HG03196 (cell line): ENCODE data around the gene CR1L.
"Not testable (repeated sequence)": the region's sequence is repeated elsewhere in the genome, so short reads cannot be mapped to it uniquely, and the experiment has no call there.

Source experiments
- ATAC-seq: cut with Tn5 transposase; IDR thresholded peaks from one replicate; pipeline ENCODE4 v1.9.1; 2021; ENCODE audit not compliant: unreplicated experiment

Gene CR1L

GRCh38 chr1:207744000-207744534 is 99.1 kb downstream of the CR1L start:
- no peak for ATAC-seq

GRCh38 chr1:207745285-207745684 is 100.4 kb downstream of the CR1L start:
- no peak for ATAC-seq

- ATAC-seq, result no peak
Measured at GRCh38 chr1:207745839-207746767, 101.2 kb downstream of the CR1L start.

- ATAC-seq, result no peak
Measured at GRCh38 chr1:207747627-207748492, 102.9 kb downstream of the CR1L start.

- no peak for ATAC-seq
Measured at GRCh38 chr1:207748737-207749528, 104.0 kb downstream of the CR1L start.

- no peak for ATAC-seq
Measured at GRCh38 chr1:207750631-207751305, 105.8 kb downstream of the CR1L start.

GRCh38 chr1:207751463-207751789 is 106.5 kb downstream of the CR1L start:
- peak; percentile 1 for ATAC-seq

GRCh38 chr1:207751790-207752455 is 107.0 kb downstream of the CR1L start, which contains the start of gene CD46:
TSS of gene CD46 (plus strand) at chr1:207752054. CDS start at chr1:207752213, 159 bp downstream.
- ATAC-seq, result peak; percentile 95

- ATAC-seq, result peak; percentile 38
Measured at GRCh38 chr1:207752456-207752998, 107.6 kb downstream of the CR1L start.

- ATAC-seq, result no peak
Measured at GRCh38 chr1:207753611-207754010, 108.7 kb downstream of the CR1L start.

GRCh38 chr1:207754011-207754410 is 109.1 kb downstream of the CR1L start:
- ATAC-seq, result no peak

GRCh38 chr1:207754974-207755700 is 110.2 kb downstream of the CR1L start:
- ATAC-seq, result no peak

GRCh38 chr1:207755846-207756693 is 111.1 kb downstream of the CR1L start:
- no peak for ATAC-seq

- ATAC-seq, result no peak
Measured at GRCh38 chr1:207762622-207763021, 117.7 kb downstream of the CR1L start.

- ATAC-seq, result no peak
Measured at GRCh38 chr1:207763091-207763490, 118.2 kb downstream of the CR1L start.

GRCh38 chr1:207763972-207764371 is 119.0 kb downstream of the CR1L start:
- ATAC-seq, result no peak

GRCh38 chr1:207766569-207766968 is 121.6 kb downstream of the CR1L start:
- ATAC-seq, result no peak

GRCh38 chr1:207770514-207770913 is 125.6 kb downstream of the CR1L start:
- ATAC-seq, result not testable (repeated sequence)
